Skeletal muscle tissue (tissue), 4 donors: ENCODE measurements around the gene RSPO1. TPM values are rescaled to one million over a fixed set of nuclear protein-coding genes. Genes with fewer than 3 reads are reported as not detected.

Experiments used
- H3K27ac ChIP-seq: one replicate; pipeline ENCODE4 v1.7.0; 2013; ENCODE audit warnings: mild to moderate bottlenecking, low read depth, low read length, inconsistent platforms
- H3K27me3 ChIP-seq, 3 donors: one replicate each; pipeline ENCODE4 v1.7.0; 2013; ENCODE audit warnings: low read length in 3 of 3; ENCODE audit not compliant: control insufficient read depth in 3 of 3, insufficient read depth in 3 of 3
- H3K36me3 ChIP-seq, 3 donors: one replicate each; pipeline ENCODE4 v1.7.0; 2013; ENCODE audit warnings: low read length in 3 of 3; ENCODE audit not compliant: control insufficient read depth in 3 of 3, insufficient read depth in 3 of 3
- H3K4me1 ChIP-seq, 3 donors: one replicate each; pipeline ENCODE4 v1.7.0; 2013; ENCODE audit warnings: low read length in 3 of 3, mild to moderate bottlenecking in 3 of 3; ENCODE audit not compliant: control insufficient read depth in 3 of 3, insufficient read depth in 3 of 3
- H3K4me3 ChIP-seq, 3 donors: one replicate each; pipeline ENCODE4 v1.7.0; 2013; ENCODE audit warnings: low read length in 3 of 3
- H3K9ac ChIP-seq, 3 donors: one replicate each; pipeline ENCODE4 v1.7.0; 2013; ENCODE audit warnings: low read length in 3 of 3, mild to moderate bottlenecking in 3 of 3, moderate library complexity in 2 of 3, low read depth in 1 of 3
- H3K9me3 ChIP-seq, 3 donors: one replicate each; pipeline ENCODE4 v1.7.0; 2013; ENCODE audit warnings: low read length in 3 of 3; ENCODE audit not compliant: control insufficient read depth in 3 of 3
- total RNA-seq: library from RNA; depleted of rRNA; stranded (reverse); fragments of >200 nt; gene quantifications from one replicate; pipeline ENCODE4 v1.2.3, GENCODE V29; 2014
- donor health status: Osteomylitis.

Gene RSPO1
- total RNA-seq, 1 donor from 2014 or later: not detected

- Histone ChIP-seq H3K27ac (no peak overlapping the region), H3K9ac (no peak overlapping the region), H3K9me3 (no peaks in the 10 kb centered on the region), H3K36me3 (no peaks in the 10 kb centered on the region), H3K4me1 (no peaks in the 10 kb centered on the region), H3K27me3 (peaks cover 28 to 39% (median 36%) of the 10 kb centered on the region in 3 donors), H3K4me3 (no peak overlapping the region)
Observed at GRCh38 chr1:37657620-37658412, 23.1 kb upstream of the RSPO1 start.

GRCh38 chr1:37656881-37657280 lies 22.2 kb upstream of the RSPO1 start:
- Histone ChIP-seq H3K9me3 (no peaks in the 10 kb centered on the region), H3K27ac (no peak overlapping the region), H3K9ac (no peak overlapping the region), H3K27me3 (peaks cover 28 to 39% (median 32%) of the 10 kb centered on the region in 3 donors), H3K4me3 (no peak overlapping the region), H3K4me1 (no peaks in the 10 kb centered on the region), H3K36me3 (no peaks in the 10 kb centered on the region)

- Histone ChIP-seq H3K36me3 (no peaks in the 10 kb centered on the region), H3K27me3 (peaks cover 28 to 42% (median 33%) of the 10 kb centered on the region in 3 donors)
Observed at GRCh38 chr1:37656026-37656425, 21.3 kb upstream of the RSPO1 start.

GRCh38 chr1:37655274-37655673 lies 20.6 kb upstream of the RSPO1 start:
- H3K4me1 ChIP-seq: no peaks in the 10 kb centered on the region
- H3K9ac ChIP-seq: no peak overlapping the region
- H3K36me3 ChIP-seq: no peaks in the 10 kb centered on the region
- no peak overlapping the region for H3K27ac ChIP-seq
- no peaks in the 10 kb centered on the region for H3K9me3 ChIP-seq
- H3K4me3 ChIP-seq: no peak overlapping the region
- peaks cover 27 to 37% (median 34%) of the 10 kb centered on the region in 3 donors for H3K27me3 ChIP-seq

More at GRCh38 chr1:37656026-37656425, 21.3 kb upstream of the RSPO1 start:
- no peaks in the 10 kb centered on the region for H3K9me3 ChIP-seq
- no peak overlapping the region for H3K4me3 ChIP-seq
- H3K9ac ChIP-seq: no peak overlapping the region
- H3K4me1 ChIP-seq: no peaks in the 10 kb centered on the region
- no peak overlapping the region for H3K27ac ChIP-seq

GRCh38 chr1:37653906-37654305 lies 19.2 kb upstream of the RSPO1 start:
- peaks cover 22 to 34% (median 33%) of the 10 kb centered on the region in 3 donors for H3K27me3 ChIP-seq
- no peaks in the 10 kb centered on the region for H3K9me3 ChIP-seq

GRCh38 chr1:37652976-37653375 lies 18.3 kb upstream of the RSPO1 start:
- H3K27ac ChIP-seq: no peak overlapping the region
- H3K4me1 ChIP-seq: no peaks in the 10 kb centered on the region
- no peaks in the 10 kb centered on the region for H3K36me3 ChIP-seq
- H3K4me3 ChIP-seq: no peak overlapping the region
- no peak overlapping the region for H3K9ac ChIP-seq
- H3K27me3 ChIP-seq: peaks cover 16 to 30% (median 28%) of the 10 kb centered on the region in 3 donors
- no peaks in the 10 kb centered on the region for H3K9me3 ChIP-seq

More at GRCh38 chr1:37653906-37654305, 19.2 kb upstream of the RSPO1 start:
- no peak overlapping the region for H3K4me3 ChIP-seq
- no peak overlapping the region for H3K9ac ChIP-seq
- H3K27ac ChIP-seq: no peak overlapping the region
- no peaks in the 10 kb centered on the region for H3K36me3 ChIP-seq
- no peaks in the 10 kb centered on the region for H3K4me1 ChIP-seq

- peaks cover 4 to 18% (median 16%) of the 10 kb centered on the region in 3 donors for H3K27me3 ChIP-seq
- no peaks in the 10 kb centered on the region for H3K4me1 ChIP-seq
- H3K27ac ChIP-seq: no peak overlapping the region
- H3K9ac ChIP-seq: no peak overlapping the region
- H3K36me3 ChIP-seq: no peaks in the 10 kb centered on the region
- H3K4me3 ChIP-seq: no peak overlapping the region
- H3K9me3 ChIP-seq: no peaks in the 10 kb centered on the region
Observed at GRCh38 chr1:37651803-37652202, 17.1 kb upstream of the RSPO1 start.

- Histone ChIP-seq H3K27me3 (peaks cover 0 to 16% (median 11%) of the 10 kb centered on the region in 3 donors), H3K36me3 (no peaks in the 10 kb centered on the region), H3K27ac (no peak overlapping the region), H3K9me3 (no peaks in the 10 kb centered on the region), H3K4me3 (no peak overlapping the region), H3K4me1 (no peaks in the 10 kb centered on the region), H3K9ac (no peak overlapping the region)
Observed at GRCh38 chr1:37650721-37651120, 16.0 kb upstream of the RSPO1 start.

GRCh38 chr1:37650173-37650572 lies 15.5 kb upstream of the RSPO1 start:
- H3K36me3 ChIP-seq: no peaks in the 10 kb centered on the region
- H3K9ac ChIP-seq: no peak overlapping the region
- no peaks in the 10 kb centered on the region for H3K4me1 ChIP-seq
- H3K4me3 ChIP-seq: no peak overlapping the region
- no peak overlapping the region for H3K27ac ChIP-seq
- H3K27me3 ChIP-seq: peaks cover 0 to 14% (median 11%) of the 10 kb centered on the region in 3 donors
- H3K9me3 ChIP-seq: no peaks in the 10 kb centered on the region

- Histone ChIP-seq H3K36me3 (no peaks in the 10 kb centered on the region), H3K27ac (no peak overlapping the region), H3K4me3 (no peak overlapping the region), H3K27me3 (peaks cover 5 to 17% (median 5%) of the 10 kb centered on the region in 3 donors), H3K4me1 (no peaks in the 10 kb centered on the region), H3K9ac (no peak overlapping the region), H3K9me3 (peaks cover 0 to 3% (median 0%) of the 10 kb centered on the region in 3 donors)
Observed at GRCh38 chr1:37647281-37647680, 12.6 kb upstream of the RSPO1 start.
